ENCODE results near the gene DYNLT4. TPM values are rescaled to one million over a fixed set of nuclear protein-coding genes. Genes with fewer than 3 reads are reported as not detected.
"Not testable (repeated sequence)": the region's sequence is repeated elsewhere in the genome, so short reads cannot be mapped to it uniquely, and the experiment has no call there.

Gene DYNLT4
- total and polyA plus RNA-seq, 2 donors (not counting 3 experiments of a cell fraction or from before 2014, with no cell fraction given) = 0.46 to 0.62 TPM

- FAIRE-seq (peak; percentile 65), DNase-seq (ENCODE audit: low read depth, low spot score) (peak; percentile 40)
- no peak overlapping the region for H3K4me2 ChIP-seq (ENCODE audit: insufficient read depth, low read length)
- H3K9ac ChIP-seq (replicated peaks; ENCODE audit: extremely low read depth, insufficient read depth, low read length) = no peak overlapping the region
- TF ChIP-seq FOS (IDR thresholded peaks at IDR 0.05; ENCODE audit: borderline replicate concordance, insufficient read depth, low read length) (no peak), POLR2A (IDR thresholded peaks at IDR 0.05; ENCODE audit: low read depth, low read length) (no peak), JUN (IDR thresholded peaks at IDR 0.05; ENCODE audit: borderline replicate concordance, insufficient read depth, insufficient read length, low read depth) (no peak), CTCF (IDR thresholded peaks at IDR 0.05; ENCODE audit: extremely low read depth in 1 of 2, insufficient read depth in 1 of 2, low read depth in 1 of 2, low read length in 2 of 2) (no peak), GATA2 (IDR thresholded peaks at IDR 0.05; ENCODE audit: insufficient read depth, insufficient read length, low read depth, low read length) (no peak), MYC (IDR thresholded peaks at IDR 0.05; ENCODE audit: low read depth, low read length) (no peak), POLR2AphosphoS5 (IDR thresholded peaks at IDR 0.05; ENCODE audit: insufficient read depth, low read depth, low read length) (no peak), EZH2 (IDR thresholded peaks at IDR 0.05; ENCODE audit: borderline replicate concordance, low read depth, low read length, severe bottlenecking) (no peak)
- TF ChIP-seq, protein P1, sequence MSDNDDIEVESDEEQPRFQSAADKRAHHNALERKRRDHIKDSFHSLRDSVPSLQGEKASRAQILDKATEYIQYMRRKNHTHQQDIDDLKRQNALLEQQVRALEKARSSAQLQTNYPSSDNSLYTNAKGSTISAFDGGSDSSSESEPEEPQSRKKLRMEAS (IDR thresholded peaks at IDR 0.05; ENCODE audit: insufficient read depth, insufficient read length) = no peak
- H2AFZ ChIP-seq (ENCODE audit: low read depth, low read length) = peak overlapping the region; percentile 85
- no peak overlapping the region for H3K4me3 ChIP-seq (replicated peaks in 1 of 3; ENCODE audit: insufficient read depth in 1 of 3, low read depth in 1 of 3, low read length in 3 of 3)
- H3K9me3 ChIP-seq (replicated peaks; ENCODE audit: control insufficient read depth, insufficient read depth, low read length) = no peaks in the 10 kb centered on the region
- intact Hi-C loops (cut with micrococcal nuclease) = no loop called here
- no peaks in the 10 kb centered on the region for H3K36me3 ChIP-seq (ENCODE audit: control insufficient read depth in 2 of 2, extremely low read depth in 1 of 2, insufficient read depth in 2 of 2, low read length in 2 of 2)
- POLR2A ChIA-PET = interaction anchor here (0.5 to 1.2 kb wide), 3 partner anchors 23 to 186 kb away, joined by 3 to 4 read pairs (median 3); no protein-coding TSS in a partner anchor
- no peaks in the 10 kb centered on the region for H3K79me2 ChIP-seq (ENCODE audit: control insufficient read depth, insufficient read depth, low read length)
- H3K9me1 ChIP-seq (replicated peaks; ENCODE audit: control insufficient read depth, extremely low read depth, insufficient read depth, low read length) = no peaks in the 10 kb centered on the region
- dilution Hi-C loops (cut with MboI; ENCODE audit: extremely low pct_ligation_motif_present, low sequenced_read_pairs) = no loop called here
- no peaks in the 10 kb centered on the region for H3K27me3 ChIP-seq (ENCODE audit: control insufficient read depth in 2 of 2, insufficient read depth in 2 of 2, low read length in 2 of 2)
- H3K27ac ChIP-seq (ENCODE audit: insufficient read depth, low read depth, low read length) = no peak overlapping the region
- CTCF ChIA-PET = interaction anchor here (0.6 to 0.7 kb wide), 2 partner anchors 33 to 36 kb away, joined by 3 read pairs; no protein-coding TSS in a partner anchor
- H4K20me1 ChIP-seq (replicated peaks; ENCODE audit: control insufficient read depth, extremely low read depth, insufficient read depth, low read length) = no peaks in the 10 kb centered on the region
- BruUV-seq (replicated peaks) = no TSS peak
- no peaks in the 10 kb centered on the region for H3K4me1 ChIP-seq (ENCODE audit: control insufficient read depth, extremely low read depth, insufficient read depth, low read length)
Measured at GRCh38 chr1:44826375-44827196, 19.4 kb upstream of the DYNLT4 start.

- H3K4me1 ChIP-seq (ENCODE audit: control insufficient read depth, extremely low read depth, insufficient read depth, low read length); H3K79me2 ChIP-seq (ENCODE audit: control insufficient read depth, insufficient read depth, low read length); DNase-seq (ENCODE audit: low read depth, low spot score); H3K4me3 ChIP-seq (replicated peaks in 1 of 3; ENCODE audit: insufficient read depth in 1 of 3, low read depth in 1 of 3, low read length in 3 of 3); BruUV-seq (replicated peaks); H3K9me3 ChIP-seq (replicated peaks; ENCODE audit: control insufficient read depth, insufficient read depth, low read length); H3K9me1 ChIP-seq (replicated peaks; ENCODE audit: control insufficient read depth, extremely low read depth, insufficient read depth, low read length); H3K4me2 ChIP-seq (ENCODE audit: insufficient read depth, low read length); H2AFZ ChIP-seq (ENCODE audit: low read depth, low read length); intact Hi-C loops (cut with micrococcal nuclease); POLR2A ChIA-PET; H3K27me3 ChIP-seq (ENCODE audit: control insufficient read depth in 2 of 2, insufficient read depth in 2 of 2, low read length in 2 of 2); FAIRE-seq; dilution Hi-C loops (cut with MboI; ENCODE audit: extremely low pct_ligation_motif_present, low sequenced_read_pairs); H3K27ac ChIP-seq (ENCODE audit: insufficient read depth, low read depth, low read length); H3K9ac ChIP-seq (replicated peaks; ENCODE audit: extremely low read depth, insufficient read depth, low read length); H4K20me1 ChIP-seq (replicated peaks; ENCODE audit: control insufficient read depth, extremely low read depth, insufficient read depth, low read length); H3K36me3 ChIP-seq (ENCODE audit: control insufficient read depth in 2 of 2, extremely low read depth in 1 of 2, insufficient read depth in 2 of 2, low read length in 2 of 2): not testable (repeated sequence)
- CTCF ChIA-PET = interaction anchor here (1.0 to 3.1 kb wide), 2 partner anchors 12 to 31 kb away, joined by 3 to 9 read pairs; no protein-coding TSS in a partner anchor
Measured at GRCh38 chr1:44824392-44824791, 17.2 kb upstream of the DYNLT4 start.
